Right cardiac atrium (tissue), 5 donors: ENCODE data around the gene FAM20C. TPM values are rescaled to one million over a fixed set of nuclear protein-coding genes. Genes with fewer than 3 reads are reported as not detected.

Experiments
- ATAC-seq, 2 donors: fragments of 200-7000 bp; cut with Tn5 transposase; one replicate each; pipeline versions ENCODE4 v1.8.0 to v1.9.1; 2020; ENCODE audit warnings: moderate library complexity in 2 of 2, mild to moderate bottlenecking in 1 of 2
- DNase-seq, 3 donors: peaks; one replicate each; pipeline ENCODE4 v3.0.0-alpha.2; 2020
- H3K27ac ChIP-seq: one replicate; pipeline ENCODE4 v1.5.1; 2013; ENCODE audit warnings: mild to moderate bottlenecking, low read length, control low read depth, moderate library complexity
- H3K27me3 ChIP-seq: one replicate; pipeline ENCODE4 v1.6.1; 2013; ENCODE audit not compliant: control insufficient read depth, insufficient read depth
- H3K4me1 ChIP-seq: one replicate; pipeline ENCODE4 v1.6.1; 2013; ENCODE audit warnings: low read length; ENCODE audit not compliant: control insufficient read depth, insufficient read depth
- H3K4me3 ChIP-seq: one replicate; pipeline ENCODE4 v1.5.1; 2013; ENCODE audit warnings: low read length, control low read depth
- H3K9me3 ChIP-seq: one replicate; pipeline ENCODE4 v1.6.1; 2013; ENCODE audit warnings: low read length; ENCODE audit not compliant: control insufficient read depth
- WGBS: extraction: QIAGEN DNeasy Blood & Tissue Kit; methylation state at CpG from one replicate; pipeline ENCODE4 v1.1.7; 2013; 5-methylcytosine and 5-hydroxymethylcytosine counted together
- intact Hi-C, 4 donors: fragments of 100-400 bp; cut with DNase I; formaldehyde crosslinking; loops; one replicate each; pipeline versions ENCODE4 v1.11.0 to v1.14.0; 2022 to 2023
- polyA plus RNA-seq: library from polyadenylated mRNA; stranded (reverse); fragments of 200-250 nt; gene quantifications from one replicate; pipeline ENCODE4 v1.2.3, GENCODE V29; 2013
- total RNA-seq, 4 donors: library from RNA; stranded (reverse); fragmentation: NEBNext Ultra II Directional; extraction: Animal tissue kit (Norgen Biotek cat#: 25700); gene quantifications; one replicate each; pipeline ENCODE4 v1.2.1, GENCODE V29; 2021
- donor health status: healthy with polysubstance abuse.
- donor health status: DM: no; HTN: yes; CAD: no.
- donor health status: DM: no; HTN: no; CAD: no.
- donor health status: DM: no; HTN: yes; CAD: no; lungs with severe emphysema.
- donor health status: DM: yes; HTN: yes; CAD: no.

FAM20C gene
- total and polyA plus RNA-seq, 5 donors = 17.6 to 46.3 (median 29.7) TPM

DNA sequence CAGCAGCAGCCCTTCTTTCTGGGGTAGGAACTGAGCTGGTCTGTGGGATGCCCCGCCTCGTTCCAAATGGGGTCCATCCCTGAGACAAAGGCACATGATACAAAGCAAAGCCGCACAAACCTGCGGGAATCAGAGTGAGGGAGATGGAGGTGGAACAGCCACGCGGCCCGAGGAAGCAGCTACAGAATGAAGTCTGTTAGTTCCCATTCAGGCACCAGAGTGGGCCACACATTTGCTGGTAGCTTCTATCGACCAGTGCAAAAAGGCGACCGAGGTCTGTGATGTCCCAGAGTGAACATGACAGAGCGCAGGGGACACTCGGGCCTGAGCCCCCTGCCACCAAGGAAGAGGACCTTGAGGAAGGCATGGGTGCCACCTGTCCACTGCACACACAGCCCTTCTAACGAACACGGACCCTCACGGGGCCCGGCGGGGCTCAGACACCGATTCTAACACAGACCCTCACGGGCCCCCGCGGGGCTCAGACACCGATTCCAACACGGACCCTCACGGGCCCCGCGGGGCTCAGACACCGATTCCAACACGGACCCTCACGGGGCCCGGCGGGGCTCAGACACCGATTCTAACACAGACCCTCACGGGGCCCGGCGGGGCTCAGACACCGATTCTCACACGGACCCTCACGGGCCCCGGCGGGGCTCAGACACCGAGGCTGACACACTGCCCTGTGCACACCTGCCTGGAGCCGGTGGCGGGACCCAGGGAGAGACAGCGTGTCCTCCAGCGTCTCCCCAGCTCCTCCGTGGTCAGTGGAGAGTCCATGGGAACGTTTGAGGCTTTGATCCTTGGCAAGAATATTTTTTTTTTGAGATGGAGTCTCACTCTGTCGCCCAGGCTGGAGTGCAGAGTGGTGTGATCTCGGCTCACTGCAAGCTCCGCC is 32.8 kb upstream of the FAM20C start:
- 90% methylated on average over 50 of the region's 50 CpGs for WGBS
- intact Hi-C loops = no loop called here
- Histone ChIP-seq H3K27me3 (no peaks in the 10 kb centered on the region), H3K4me3 (no peak overlapping the region), H3K9me3 (no peaks in the 10 kb centered on the region), H3K4me1 (peaks cover 2% of the 10 kb centered on the region), H3K27ac (no peak overlapping the region)
- peak in 1 of 3 donors; percentile 58 for DNase-seq
- ATAC-seq = peak in 1 of 2 donors; percentile 37

DNA sequence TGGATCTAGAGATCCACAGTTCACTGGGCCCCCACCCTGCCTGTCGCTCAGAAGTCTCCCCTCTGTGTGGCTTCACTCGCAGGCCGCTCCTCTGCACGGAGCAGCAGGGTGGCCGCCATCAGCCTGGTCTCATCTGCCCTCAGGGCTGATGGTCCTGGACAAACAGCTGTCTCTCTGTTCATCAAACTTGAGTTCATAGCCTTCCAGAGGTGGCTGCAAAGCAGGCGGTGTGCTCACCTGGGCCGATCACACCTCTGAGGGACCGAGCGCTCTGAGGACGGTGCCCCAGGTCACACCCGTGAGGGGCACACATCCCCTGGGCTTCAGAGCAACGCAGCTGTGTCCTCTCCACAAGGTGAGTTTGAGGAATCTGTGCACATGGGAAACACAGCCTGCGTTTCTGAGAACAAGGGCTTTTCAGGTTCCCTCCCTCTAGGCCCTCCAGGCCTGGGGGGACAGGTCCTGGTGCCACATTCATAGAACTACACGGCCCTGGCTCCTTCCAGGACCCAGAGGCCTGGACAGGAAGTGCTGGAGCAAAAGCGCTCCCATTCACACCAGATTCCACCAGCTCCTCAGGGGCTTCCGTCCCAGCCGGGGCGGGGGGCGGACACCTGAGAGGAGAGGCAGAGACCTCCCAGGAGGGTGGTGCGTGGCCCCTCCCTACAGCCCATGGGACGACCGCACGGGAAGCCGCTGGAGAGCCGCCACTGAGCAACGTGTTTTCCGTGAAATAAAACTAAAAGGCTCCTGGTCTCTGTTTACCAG is 31.2 kb upstream of the FAM20C start:
- Histone ChIP-seq H3K4me3 (no peak overlapping the region), H3K27me3 (no peaks in the 10 kb centered on the region), H3K4me1 (no peaks in the 10 kb centered on the region), H3K27ac (no peak overlapping the region), H3K9me3 (no peaks in the 10 kb centered on the region)
- intact Hi-C loops = no loop called here
- peak in 2 of 3 donors; percentile 8 to 45 for DNase-seq
- no peak for ATAC-seq
- 83% methylated on average over 27 of the region's 27 CpGs for WGBS

DNA sequence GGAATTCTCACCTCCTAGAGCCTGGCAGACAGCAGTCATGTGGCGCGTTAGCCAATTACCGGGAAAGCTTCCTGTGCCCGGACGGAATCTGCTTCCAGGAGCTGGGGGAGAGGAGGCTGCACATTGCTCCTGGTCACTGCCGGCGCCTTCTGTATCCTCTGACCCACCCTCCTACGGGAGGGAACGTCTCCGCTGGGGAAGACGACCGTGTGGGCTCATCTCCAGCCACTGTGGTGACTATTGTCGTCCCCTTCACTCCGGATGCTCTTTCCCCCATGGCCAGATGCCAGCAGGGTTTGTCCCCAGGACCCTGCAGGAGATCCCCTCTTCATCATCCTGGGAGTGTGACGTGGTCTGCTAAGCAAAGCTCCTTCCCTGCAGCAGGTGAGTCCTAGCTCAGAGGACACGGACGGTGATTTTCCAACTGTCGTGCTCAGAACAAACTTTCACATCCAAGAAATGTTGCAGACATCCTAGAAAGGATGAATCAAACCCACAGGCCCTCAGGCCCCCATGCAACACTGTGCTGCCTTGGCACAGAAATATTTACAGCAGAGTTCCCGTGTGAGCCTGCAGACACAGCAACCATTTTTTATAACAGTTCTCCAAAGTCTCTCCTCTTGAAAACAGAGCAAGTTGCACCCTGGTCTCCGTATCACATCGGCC is 29.6 kb upstream of the FAM20C start:
- Histone ChIP-seq H3K9me3 (no peaks in the 10 kb centered on the region), H3K4me1 (no peaks in the 10 kb centered on the region), H3K27ac (no peak overlapping the region), H3K4me3 (no peak overlapping the region), H3K27me3 (no peaks in the 10 kb centered on the region)
- peak in 2 of 3 donors; percentile 22 to 42 for DNase-seq
- peak in 1 of 2 donors; percentile 31 for ATAC-seq
- 47% methylated on average over 21 of the region's 21 CpGs for WGBS
- intact Hi-C loops = no loop called here

DNA sequence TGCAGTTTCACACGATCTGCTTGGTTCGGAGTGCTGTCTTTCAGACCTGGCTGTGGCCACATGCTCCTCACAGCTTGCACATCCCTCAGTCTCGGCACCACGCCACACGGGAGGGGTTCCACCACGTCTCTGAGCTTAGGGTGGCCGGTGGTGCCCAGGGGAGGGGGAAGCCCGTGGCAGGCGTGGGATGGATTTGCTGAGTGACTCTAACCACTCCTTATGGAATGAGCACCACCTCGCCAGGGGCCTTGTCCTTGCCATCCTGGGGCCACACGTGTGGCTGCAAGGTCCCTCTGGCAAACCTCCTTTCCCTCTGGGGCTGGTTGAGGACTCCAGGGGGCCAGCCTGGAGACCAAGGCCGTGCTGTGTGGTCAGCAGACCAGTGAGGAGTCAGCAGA is 29.1 kb upstream of the FAM20C start:
- H3K4me3 ChIP-seq = no peak overlapping the region
- intact Hi-C loops = no loop called here
- H3K27me3 ChIP-seq = no peaks in the 10 kb centered on the region
- WGBS = 81% methylated on average over 12 of the region's 12 CpGs
- no peaks in the 10 kb centered on the region for H3K9me3 ChIP-seq
- H3K4me1 ChIP-seq = no peaks in the 10 kb centered on the region
- H3K27ac ChIP-seq = no peak overlapping the region
- no peak for ATAC-seq
- DNase-seq = peak in 2 of 3 donors; percentile 6 to 39

DNA sequence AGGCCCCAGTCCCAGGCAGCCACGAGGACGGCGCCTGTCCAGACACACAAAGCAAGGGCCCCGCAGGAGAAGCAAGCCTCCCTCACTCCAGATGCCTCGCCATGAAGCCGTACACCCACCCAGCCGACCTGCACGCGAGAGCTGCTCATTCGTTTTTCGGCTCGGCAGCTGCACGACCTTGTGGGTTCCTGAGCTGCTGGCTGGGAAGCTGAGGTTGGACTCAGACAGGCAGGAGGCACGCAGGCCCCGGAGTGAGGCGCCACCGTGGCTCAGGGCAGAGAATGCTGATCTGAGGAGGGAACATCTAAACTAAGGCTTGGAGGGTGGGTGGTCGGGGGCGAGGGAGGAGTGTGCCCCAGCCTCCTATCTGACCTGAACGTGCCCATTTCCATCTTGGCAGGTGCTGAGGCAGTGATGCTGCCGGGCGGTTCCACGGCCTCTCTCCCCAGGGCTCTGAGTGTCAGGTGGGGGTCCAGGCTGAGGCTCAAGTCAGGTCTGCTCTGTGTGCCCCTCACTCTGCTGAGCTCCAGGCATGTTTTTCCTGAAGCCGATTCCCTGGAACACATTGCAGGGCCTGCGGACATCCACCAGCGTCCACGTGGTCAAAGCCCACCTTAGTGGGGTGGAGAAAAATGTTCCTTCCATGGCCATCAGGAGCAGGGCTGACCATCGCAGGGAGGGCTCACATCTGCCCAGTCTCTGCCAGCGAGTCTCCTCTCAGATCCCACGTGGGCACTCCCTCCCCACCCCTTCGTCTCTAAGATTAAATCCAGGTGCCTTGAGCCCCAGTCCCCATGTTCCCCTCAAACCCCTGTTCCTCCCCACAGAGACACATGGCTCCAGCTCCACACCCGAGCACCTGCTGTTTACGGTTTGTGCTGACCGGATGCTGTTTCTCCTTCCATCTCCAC is 28.1 kb upstream of the FAM20C start:
- ATAC-seq (no peak), DNase-seq (peak; percentile 7 to 58 (median 27))
- H3K4me1 ChIP-seq = no peaks in the 10 kb centered on the region
- 87% methylated on average over 34 of the region's 34 CpGs for WGBS
- no peak overlapping the region for H3K4me3 ChIP-seq
- no peak overlapping the region for H3K27ac ChIP-seq
- H3K27me3 ChIP-seq = no peaks in the 10 kb centered on the region
- H3K9me3 ChIP-seq = no peaks in the 10 kb centered on the region
- intact Hi-C loops = no loop called here

DNA sequence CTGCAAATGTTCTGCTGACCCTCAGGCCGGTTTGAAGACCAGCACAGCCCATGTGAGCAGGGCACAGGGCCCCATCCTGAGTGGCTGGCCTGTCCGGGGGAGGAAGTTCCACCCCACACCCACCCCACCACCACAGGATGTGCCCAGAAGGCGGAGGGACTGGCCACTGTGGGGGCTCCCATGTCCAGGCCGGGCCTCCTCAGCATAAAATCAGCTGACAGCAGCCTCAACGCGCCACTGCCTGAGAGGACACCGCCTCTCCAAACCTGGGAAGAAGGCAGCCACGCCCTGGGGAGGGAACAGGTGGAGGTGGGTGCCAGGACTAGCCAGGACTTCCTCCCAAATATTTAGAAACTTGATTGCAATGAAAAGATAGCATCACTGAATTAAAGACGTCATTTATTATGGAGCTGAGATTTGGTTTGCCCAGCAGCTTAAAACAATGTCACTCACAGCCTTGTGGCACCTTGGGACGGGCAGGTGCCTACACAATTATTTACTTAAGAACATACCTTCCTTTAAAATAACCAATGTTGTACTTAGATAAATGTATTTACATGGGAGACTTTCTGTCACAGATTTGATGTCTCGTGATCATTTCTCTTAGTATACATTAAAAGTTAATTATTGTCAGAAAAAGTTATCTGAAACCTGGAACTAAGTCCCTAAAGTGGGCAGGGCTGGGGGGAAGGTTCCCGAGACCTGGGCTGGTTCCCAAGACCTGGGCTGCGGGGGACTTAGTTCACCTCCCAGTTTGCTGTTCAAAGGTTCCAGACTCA is 27.3 kb upstream of the FAM20C start:
- DNase-seq (peak in 2 of 3 donors; percentile 6 to 61), ATAC-seq (no peak)
- Histone ChIP-seq H3K27me3 (no peaks in the 10 kb centered on the region), H3K4me3 (no peak overlapping the region), H3K27ac (no peak overlapping the region), H3K9me3 (no peaks in the 10 kb centered on the region), H3K4me1 (no peaks in the 10 kb centered on the region)
- intact Hi-C loops = no loop called here
- 76% methylated on average over 13 of the region's 13 CpGs for WGBS

DNA sequence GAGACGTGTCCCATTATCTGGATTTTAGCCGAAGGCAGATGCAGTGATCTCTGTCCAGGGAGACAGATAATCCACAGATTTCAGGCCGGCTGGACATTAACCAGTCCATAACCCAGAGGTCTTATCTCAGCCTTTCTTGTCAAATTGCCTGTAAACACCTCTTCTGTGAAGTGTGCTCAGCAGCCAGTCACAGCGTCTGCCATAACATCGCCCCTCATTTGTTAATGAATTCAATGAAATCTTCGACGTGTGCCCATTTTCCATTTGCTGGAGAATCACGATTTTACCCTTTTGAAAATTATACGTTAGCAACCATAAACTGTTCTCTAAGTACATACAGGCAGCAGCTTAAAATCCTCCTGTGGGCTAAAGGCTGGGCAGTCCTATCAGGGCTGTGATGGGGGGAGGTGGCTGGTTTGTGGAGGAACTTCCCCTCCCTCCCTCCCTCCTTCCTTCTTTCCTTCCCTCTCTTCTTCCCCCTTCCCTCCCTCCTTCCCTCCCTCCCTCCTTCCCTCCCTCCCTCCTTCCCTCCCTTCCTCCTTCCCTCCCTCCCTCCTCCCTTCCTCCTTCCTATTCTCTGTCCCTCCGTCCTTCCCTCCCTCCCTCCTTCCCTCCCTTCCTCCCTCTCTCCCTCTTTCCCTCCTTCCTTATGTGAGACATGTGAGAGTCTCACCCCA is 26.6 kb upstream of the FAM20C start:
- 46% methylated on average over 10 of the region's 10 CpGs for WGBS
- Histone ChIP-seq H3K27me3 (no peaks in the 10 kb centered on the region), H3K27ac (no peak overlapping the region), H3K4me1 (no peaks in the 10 kb centered on the region), H3K9me3 (no peaks in the 10 kb centered on the region), H3K4me3 (no peak overlapping the region)
- ATAC-seq (no peak), DNase-seq (peak in 1 of 3 donors; percentile 7)
- intact Hi-C loops = no loop called here

DNA sequence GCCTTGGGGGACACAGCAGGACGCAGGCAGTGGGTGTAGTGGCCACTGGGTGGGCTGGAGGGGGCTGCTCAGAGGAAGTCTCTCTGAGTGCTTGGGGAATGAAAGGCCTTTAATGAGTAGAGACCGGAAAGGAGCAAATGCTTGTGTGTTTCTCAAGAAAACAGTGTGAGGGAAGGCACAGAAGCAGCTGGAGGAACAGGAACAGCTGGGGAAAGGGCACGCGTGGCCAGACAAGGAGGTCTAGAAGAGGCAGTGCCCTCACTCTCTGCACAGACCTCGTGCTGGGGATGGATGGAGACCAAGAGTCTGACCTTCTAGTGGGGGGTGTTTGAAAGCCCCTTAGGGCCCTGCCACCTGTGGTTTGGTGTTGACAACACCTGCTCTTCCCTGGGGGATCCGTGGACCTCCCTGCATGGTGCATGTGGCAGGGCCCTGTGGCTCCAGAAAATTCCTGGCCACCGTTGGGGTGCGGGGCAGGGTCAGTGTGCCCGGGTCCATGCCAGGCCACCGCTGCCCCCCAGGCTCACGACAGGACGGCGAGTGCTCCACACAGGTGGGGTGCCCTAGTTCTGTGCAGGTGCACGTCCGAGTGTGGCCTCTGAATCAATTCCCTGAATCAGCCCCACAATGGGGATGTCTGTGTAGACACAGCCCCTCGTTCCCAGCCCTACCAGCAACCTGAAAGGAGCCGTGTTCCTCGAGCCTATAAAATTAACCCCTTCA is 25.9 kb upstream of the FAM20C start:
- WGBS = 63% methylated on average over 18 of the region's 18 CpGs
- no peak overlapping the region for H3K27ac ChIP-seq
- H3K4me3 ChIP-seq = no peak overlapping the region
- intact Hi-C loops = no loop called here
- ATAC-seq = no peak
- peak in 2 of 3 donors; percentile 11 to 45 for DNase-seq
- H3K4me1 ChIP-seq = no peaks in the 10 kb centered on the region
- no peaks in the 10 kb centered on the region for H3K27me3 ChIP-seq
- H3K9me3 ChIP-seq = no peaks in the 10 kb centered on the region
